ENCODE data around the gene SPATA13. TPM values are rescaled to one million over a fixed set of nuclear protein-coding genes. Genes with fewer than 3 reads are reported as not detected.

Gene SPATA13
- total RNA-seq, 1 donor from 2014 or later: 11.8 TPM

- DNase-seq (no peak), ATAC-seq (ENCODE audit: low read depth) (no peak)
- Mint-ChIP-seq H3K4me3 (no peak overlapping the region), H3K9me3 (peaks cover 3% of the 10 kb centered on the region), H3K36me3 (ENCODE audit: low read depth) (no peaks in the 10 kb centered on the region), H3K27ac (no peak overlapping the region), H3K4me1 (no peaks in the 10 kb centered on the region), H3K27me3 (peaks cover 16% of the 10 kb centered on the region)
- POLR2A ChIA-PET: no interaction called here
- TF ChIP-seq CTCF (IDR thresholded peaks at IDR 0.05): no peak
- intact Hi-C loops (cut with micrococcal nuclease): no loop called here
- CTCF ChIA-PET: no interaction called here
Measured at GRCh38 chr13:24133021-24133795, 27.3 kb upstream of the SPATA13 start.

GRCh38 chr13:24134231-24134630, 26.3 kb upstream of the SPATA13 start:
- Mint-ChIP-seq H3K4me1 (no peaks in the 10 kb centered on the region), H3K27ac (no peak overlapping the region), H3K4me3 (no peak overlapping the region), H3K36me3 (ENCODE audit: low read depth) (no peaks in the 10 kb centered on the region), H3K27me3 (peaks cover 10% of the 10 kb centered on the region), H3K9me3 (peaks cover 3% of the 10 kb centered on the region)
- ATAC-seq (ENCODE audit: low read depth): no peak
- ChIA-PET CTCF (no interaction called here), POLR2A (no interaction called here)
- TF ChIP-seq CTCF (IDR thresholded peaks at IDR 0.05): no peak
- intact Hi-C loops (cut with micrococcal nuclease): no loop called here
- no peak for DNase-seq

GRCh38 chr13:24134757-24135156, 25.8 kb upstream of the SPATA13 start:
- CTCF ChIA-PET: no interaction called here
- DNase-seq: no peak
- Mint-ChIP-seq H3K36me3 (ENCODE audit: low read depth) (no peaks in the 10 kb centered on the region), H3K27ac (no peak overlapping the region), H3K9me3 (peaks cover 3% of the 10 kb centered on the region), H3K4me1 (no peaks in the 10 kb centered on the region), H3K4me3 (no peak overlapping the region), H3K27me3 (peaks cover 10% of the 10 kb centered on the region)
- TF ChIP-seq CTCF (IDR thresholded peaks at IDR 0.05): no peak
- ATAC-seq (ENCODE audit: low read depth): no peak
- POLR2A ChIA-PET: no interaction called here
- intact Hi-C loops (cut with micrococcal nuclease): no loop called here

- TF ChIP-seq CTCF (IDR thresholded peaks at IDR 0.05): no peak
- intact Hi-C loops (cut with micrococcal nuclease): no loop called here
- ATAC-seq (ENCODE audit: low read depth): no peak
- Mint-ChIP-seq H3K9me3 (peaks cover 3% of the 10 kb centered on the region), H3K4me1 (no peaks in the 10 kb centered on the region), H3K36me3 (ENCODE audit: low read depth) (no peaks in the 10 kb centered on the region), H3K27ac (no peak overlapping the region), H3K27me3 (peaks cover 3% of the 10 kb centered on the region), H3K4me3 (no peak overlapping the region)
- POLR2A ChIA-PET: no interaction called here
- CTCF ChIA-PET: no interaction called here
- no peak for DNase-seq
Measured at GRCh38 chr13:24135674-24136300, 24.7 kb upstream of the SPATA13 start.

- no peaks in the 10 kb centered on the region for H3K9me3 Mint-ChIP-seq
Measured at GRCh38 chr13:24138911-24139310, 21.6 kb upstream of the SPATA13 start.

More at GRCh38 chr13:24138911-24139310, 21.6 kb upstream of the SPATA13 start:
- H3K27me3 Mint-ChIP-seq: no peaks in the 10 kb centered on the region
- DNase-seq (no peak), ATAC-seq (ENCODE audit: low read depth) (no peak)
- H3K36me3 Mint-ChIP-seq (ENCODE audit: low read depth): no peaks in the 10 kb centered on the region
- TF ChIP-seq CTCF (IDR thresholded peaks at IDR 0.05): no peak
- ChIA-PET CTCF (no interaction called here), POLR2A (no interaction called here)
- H3K27ac Mint-ChIP-seq: no peak overlapping the region
- intact Hi-C loops (cut with micrococcal nuclease): no loop called here
- H3K4me1 Mint-ChIP-seq: no peaks in the 10 kb centered on the region
- H3K4me3 Mint-ChIP-seq: no peak overlapping the region

All from activated B cell treated with CpG ODN at 0.5 μM for 24 hours (primary cell).